GM19193 (cell line): ENCODE results near the gene UBASH3A.

Experiments
- POLR2A ChIP-seq: IDR thresholded peaks from 4 replicates; pipeline ENCODE4 v1.6.1; 2011; ENCODE audit not compliant: insufficient read depth, insufficient read length; ENCODE audit errors: extremely low read depth

Gene UBASH3A

GRCh38 chr21:42403611-42404231 is at the start of gene UBASH3A:
TSS of gene UBASH3A (plus strand) at chr21:42403902. CDS start at chr21:42403946, 44 bp downstream.
- no peak for TF ChIP-seq POLR2A

- no peak for TF ChIP-seq POLR2A
Measured at GRCh38 chr21:42356046-42356445, 47.7 kb upstream of the UBASH3A start.

DNA sequence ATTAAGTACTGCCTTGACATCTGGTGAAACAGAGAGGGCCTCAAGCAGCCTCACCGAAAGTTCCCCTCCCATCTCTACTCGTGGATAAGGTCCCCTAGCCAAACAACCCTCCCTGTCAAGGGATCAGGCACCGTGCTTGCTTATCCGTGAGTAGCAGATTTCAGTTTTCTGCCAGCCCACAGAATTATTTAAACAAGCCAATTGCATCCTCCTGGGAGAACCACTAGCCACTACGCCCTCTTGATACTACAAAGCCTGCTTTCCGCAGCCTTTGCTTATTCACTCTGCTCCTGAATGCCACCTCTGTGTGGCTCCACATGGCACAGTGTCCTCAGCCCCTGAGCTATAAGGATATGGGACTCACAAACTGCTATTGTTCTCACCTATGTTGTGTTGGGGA is 47.1 kb upstream of the UBASH3A start:
- no peak for TF ChIP-seq POLR2A

GRCh38 chr21:42357307-42357706 is 46.4 kb upstream of the UBASH3A start:
- no peak for TF ChIP-seq POLR2A

- TF ChIP-seq POLR2A: no peak
Measured at GRCh38 chr21:42358261-42358660, 45.4 kb upstream of the UBASH3A start.

DNA sequence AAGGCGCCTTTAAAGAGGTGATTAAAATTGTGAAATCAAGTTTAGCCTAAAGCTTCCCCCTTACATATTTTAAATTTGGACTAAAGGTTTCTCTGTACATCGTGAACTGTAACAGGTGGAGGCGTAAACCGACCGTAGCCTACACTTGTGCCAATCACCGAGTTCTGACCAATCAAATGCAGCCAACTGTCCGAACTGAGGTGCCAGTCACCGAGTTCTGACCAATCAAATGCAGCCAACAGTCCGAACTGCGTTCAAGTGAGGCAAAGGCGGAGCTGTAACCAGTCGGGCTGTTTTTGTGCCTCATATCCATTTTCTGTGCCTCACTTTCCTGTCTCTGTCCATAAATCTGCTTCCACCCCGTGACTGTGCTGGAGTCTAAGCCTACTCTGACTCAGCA is 44.8 kb upstream of the UBASH3A start:
- TF ChIP-seq POLR2A: no peak

DNA sequence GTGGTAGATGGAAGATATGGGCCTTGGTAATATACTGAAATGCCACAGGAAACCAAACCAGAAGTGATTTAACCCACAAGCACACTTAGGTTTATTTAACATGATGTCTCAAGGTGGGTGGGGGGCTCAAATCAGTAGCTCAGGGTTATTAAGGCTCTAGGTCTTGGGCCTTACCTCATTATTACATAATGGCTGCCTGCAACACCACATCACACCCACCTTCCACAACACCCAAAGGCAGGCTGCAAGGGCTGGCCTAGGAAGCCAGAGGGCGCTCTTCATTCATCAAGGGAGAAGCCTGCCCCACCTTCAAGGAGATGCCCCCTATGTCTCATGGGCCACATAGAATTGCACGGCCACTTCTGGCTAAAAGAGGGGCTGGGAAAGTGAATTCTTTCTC is 43.4 kb upstream of the UBASH3A start:
- TF ChIP-seq POLR2A: no peak

GRCh38 chr21:42361286-42361685 is 42.4 kb upstream of the UBASH3A start:
- no peak for TF ChIP-seq POLR2A

DNA sequence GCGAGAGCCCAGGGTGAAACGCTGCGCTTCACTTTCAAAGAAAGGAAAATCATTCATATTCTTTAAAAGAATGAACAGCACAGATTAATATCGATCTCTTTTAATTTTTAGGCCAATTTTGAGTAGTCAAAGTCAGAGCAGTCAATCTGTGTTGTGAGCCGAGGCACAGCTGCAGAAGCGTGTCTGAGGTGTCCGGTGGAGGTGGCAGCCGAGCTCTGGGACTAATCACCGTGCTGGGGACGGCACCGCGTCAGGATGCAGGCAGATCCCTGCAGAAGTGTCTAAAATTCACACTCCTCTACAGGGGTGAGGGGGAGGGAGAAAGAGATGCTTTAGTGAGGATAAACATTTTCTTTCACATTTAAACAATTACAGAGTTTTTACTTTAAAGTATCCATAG is 41.5 kb upstream of the UBASH3A start:
- TF ChIP-seq POLR2A: no peak

GRCh38 chr21:42362700-42363099 is 41.0 kb upstream of the UBASH3A start:
- TF ChIP-seq POLR2A: no peak

GRCh38 chr21:42363312-42363711 is 40.4 kb upstream of the UBASH3A start:
- TF ChIP-seq POLR2A: no peak

DNA sequence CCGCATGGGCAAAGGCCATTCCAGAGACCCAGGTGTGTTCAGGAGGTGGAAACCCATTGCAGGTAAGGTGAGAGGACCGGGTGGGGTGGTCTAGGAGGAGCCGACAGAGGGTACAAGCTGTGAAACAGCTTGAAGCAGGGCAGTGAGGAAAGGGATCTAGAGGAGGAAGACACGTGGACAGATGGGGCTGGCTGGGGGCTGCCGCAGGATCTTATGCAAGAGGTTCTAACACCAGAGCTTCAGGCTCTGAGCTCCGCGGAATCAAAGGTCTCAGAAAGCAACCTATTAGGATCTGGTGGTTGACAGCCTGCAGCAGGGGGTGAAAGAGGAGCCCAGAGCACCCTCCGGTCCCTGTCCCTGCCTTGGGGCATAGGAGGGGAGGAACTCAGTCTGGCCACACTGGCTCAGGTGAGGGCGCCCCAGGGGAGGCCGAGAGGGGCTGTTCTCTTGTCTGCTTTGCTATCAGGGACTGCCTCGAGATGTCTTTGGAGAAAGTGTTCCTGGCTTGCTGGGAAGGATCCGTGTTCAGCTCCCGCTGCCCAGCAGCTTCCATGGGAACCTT is 39.3 kb upstream of the UBASH3A start:
- no peak for TF ChIP-seq POLR2A

DNA sequence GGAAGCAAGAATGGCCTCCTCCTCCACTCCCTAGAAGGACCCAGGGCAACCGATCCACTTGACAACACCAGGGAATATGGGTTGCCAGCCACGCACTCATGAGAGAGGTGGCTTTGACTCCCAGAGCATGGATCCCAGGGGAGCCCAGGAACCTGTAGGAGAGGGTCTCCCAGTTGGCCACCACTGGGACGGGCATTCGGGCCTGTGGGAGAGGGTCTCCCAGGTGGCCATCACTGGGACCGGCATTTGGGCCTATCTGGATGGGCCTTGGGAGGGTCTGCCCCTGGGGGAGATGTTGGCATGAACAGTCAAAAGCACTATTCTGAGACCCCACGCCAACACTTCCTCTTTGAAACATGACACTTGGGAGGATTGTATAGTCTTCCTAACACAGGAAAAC is 37.9 kb upstream of the UBASH3A start:
- no peak for TF ChIP-seq POLR2A

GRCh38 chr21:42366292-42367010 is 37.3 kb upstream of the UBASH3A start, which contains the start of gene TFF1:
TSS of gene TFF1 (minus strand) at chr21:42366535. CDS start at chr21:42366495, 40 bp downstream.
- TF ChIP-seq POLR2A: no peak

DNA sequence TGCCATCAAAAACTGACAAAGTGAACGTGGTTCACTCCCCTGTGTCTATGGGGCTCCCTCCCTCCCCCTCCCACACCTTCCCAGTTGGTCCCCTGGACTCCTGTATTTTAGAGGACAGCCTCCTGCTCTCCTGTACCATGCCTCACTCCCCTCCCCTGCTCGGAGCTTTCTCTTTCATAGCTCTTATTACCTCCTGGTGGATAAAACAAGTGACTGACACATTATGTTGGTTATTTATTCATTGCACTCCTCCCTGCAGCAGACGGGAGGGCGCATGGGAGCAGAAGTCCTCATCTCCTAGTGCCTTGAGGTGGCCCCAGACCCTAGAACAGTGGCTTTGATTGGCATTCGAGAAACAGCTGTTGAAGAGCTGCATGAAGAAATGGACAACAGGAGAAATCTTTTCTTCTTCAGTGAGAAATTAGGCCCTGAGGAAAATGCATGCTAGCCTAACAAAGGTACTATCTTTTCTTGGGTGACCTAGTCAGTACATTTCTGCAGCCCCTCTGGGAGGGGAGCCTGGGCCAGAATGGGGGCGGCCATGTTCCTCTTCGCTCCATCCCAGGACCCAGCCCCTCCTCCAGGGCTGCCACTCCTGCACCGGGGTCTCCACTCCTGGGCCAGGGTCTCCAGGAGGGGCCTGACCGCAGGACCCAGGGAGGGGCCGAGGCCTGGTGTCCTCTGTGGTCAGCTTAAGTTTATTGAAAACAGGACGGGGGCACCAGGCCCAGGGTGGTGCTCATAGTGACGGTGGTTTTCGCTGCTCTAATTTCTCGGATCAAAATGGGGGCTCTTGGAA is 36.1 kb upstream of the UBASH3A start:
- no peak for TF ChIP-seq POLR2A
